ENCODE measurements around the gene ZNF423. TPM values are rescaled to one million over a fixed set of nuclear protein-coding genes. Genes with fewer than 3 reads are reported as not detected.

The ZNF423 gene
- polyA plus RNA-seq, 1 of the 3 experiments (the other 2 are of a cell fraction): 1.2 TPM

DNA sequence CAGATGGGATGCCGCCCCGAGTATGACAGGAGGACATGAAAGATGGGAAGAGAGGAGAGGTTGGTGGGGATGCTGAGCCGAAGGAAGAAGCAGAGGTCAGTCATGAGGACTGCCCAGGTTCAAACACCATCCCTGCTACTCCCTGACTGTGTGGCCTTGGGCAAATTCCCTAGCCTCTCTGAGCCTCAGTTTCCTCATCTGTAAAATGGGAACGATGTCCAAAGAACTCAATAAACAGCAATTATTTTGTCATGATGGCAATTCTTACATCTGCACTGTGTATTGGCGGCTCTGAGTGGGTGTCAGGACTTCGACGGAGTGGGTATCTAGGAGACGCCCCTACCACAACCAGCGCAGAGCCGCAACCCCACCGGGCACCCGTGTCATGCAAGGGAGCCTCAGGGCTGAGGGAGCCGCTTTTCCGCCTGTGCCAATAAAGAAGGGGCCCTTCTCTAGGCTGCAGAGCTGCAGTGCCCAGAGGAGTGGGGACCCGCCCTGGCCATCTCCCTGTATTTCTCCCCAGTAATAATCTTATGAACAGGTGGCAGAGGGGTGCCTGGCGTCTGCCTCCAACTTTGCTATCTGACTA, 173.2 kb downstream of the ZNF423 start:
- POLR2A ChIA-PET: no interaction called here
- no peak overlapping the region for H3K4me3 ChIP-seq (ENCODE audit: low read depth in 2 of 2, low read length in 1 of 2)
- TF ChIP-seq, protein P1, sequence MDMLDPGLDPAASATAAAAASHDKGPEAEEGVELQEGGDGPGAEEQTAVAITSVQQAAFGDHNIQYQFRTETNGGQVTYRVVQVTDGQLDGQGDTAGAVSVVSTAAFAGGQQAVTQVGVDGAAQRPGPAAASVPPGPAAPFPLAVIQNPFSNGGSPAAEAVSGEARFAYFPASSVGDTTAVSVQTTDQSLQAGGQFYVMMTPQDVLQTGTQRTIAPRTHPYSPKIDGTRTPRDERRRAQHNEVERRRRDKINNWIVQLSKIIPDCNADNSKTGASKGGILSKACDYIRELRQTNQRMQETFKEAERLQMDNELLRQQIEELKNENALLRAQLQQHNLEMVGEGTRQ (IDR thresholded peaks at IDR 0.05; ENCODE audit: borderline replicate concordance, low read depth, low read length): no peak
- TF ChIP-seq, protein P2, sequence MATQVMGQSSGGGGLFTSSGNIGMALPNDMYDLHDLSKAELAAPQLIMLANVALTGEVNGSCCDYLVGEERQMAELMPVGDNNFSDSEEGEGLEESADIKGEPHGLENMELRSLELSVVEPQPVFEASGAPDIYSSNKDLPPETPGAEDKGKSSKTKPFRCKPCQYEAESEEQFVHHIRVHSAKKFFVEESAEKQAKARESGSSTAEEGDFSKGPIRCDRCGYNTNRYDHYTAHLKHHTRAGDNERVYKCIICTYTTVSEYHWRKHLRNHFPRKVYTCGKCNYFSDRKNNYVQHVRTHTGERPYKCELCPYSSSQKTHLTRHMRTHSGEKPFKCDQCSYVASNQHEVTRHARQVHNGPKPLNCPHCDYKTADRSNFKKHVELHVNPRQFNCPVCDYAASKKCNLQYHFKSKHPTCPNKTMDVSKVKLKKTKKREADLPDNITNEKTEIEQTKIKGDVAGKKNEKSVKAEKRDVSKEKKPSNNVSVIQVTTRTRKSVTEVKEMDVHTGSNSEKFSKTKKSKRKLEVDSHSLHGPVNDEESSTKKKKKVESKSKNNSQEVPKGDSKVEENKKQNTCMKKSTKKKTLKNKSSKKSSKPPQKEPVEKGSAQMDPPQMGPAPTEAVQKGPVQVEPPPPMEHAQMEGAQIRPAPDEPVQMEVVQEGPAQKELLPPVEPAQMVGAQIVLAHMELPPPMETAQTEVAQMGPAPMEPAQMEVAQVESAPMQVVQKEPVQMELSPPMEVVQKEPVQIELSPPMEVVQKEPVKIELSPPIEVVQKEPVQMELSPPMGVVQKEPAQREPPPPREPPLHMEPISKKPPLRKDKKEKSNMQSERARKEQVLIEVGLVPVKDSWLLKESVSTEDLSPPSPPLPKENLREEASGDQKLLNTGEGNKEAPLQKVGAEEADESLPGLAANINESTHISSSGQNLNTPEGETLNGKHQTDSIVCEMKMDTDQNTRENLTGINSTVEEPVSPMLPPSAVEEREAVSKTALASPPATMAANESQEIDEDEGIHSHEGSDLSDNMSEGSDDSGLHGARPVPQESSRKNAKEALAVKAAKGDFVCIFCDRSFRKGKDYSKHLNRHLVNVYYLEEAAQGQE (IDR thresholded peaks at IDR 0.05; ENCODE audit: low read depth, low read length): no peak
- TF ChIP-seq CHD2 (IDR thresholded peaks at IDR 0.05; ENCODE audit: low read length, partially characterized antibody): no peak
- no peak for TF ChIP-seq EP300 (IDR thresholded peaks at IDR 0.05; ENCODE audit: borderline replicate concordance in 1 of 2, low read depth in 1 of 2, low read length in 1 of 2)
- no peak for TF ChIP-seq RFX5 (IDR thresholded peaks at IDR 0.05; ENCODE audit: low read length)
- TF ChIP-seq, protein P3, sequence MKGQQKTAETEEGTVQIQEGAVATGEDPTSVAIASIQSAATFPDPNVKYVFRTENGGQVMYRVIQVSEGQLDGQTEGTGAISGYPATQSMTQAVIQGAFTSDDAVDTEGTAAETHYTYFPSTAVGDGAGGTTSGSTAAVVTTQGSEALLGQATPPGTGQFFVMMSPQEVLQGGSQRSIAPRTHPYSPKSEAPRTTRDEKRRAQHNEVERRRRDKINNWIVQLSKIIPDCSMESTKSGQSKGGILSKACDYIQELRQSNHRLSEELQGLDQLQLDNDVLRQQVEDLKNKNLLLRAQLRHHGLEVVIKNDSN (IDR thresholded peaks at IDR 0.05; ENCODE audit: borderline replicate concordance, low read depth): no peak
- TF ChIP-seq RCOR1 (IDR thresholded peaks at IDR 0.05; ENCODE audit: low read length): no peak
- TF ChIP-seq TAF1 (IDR thresholded peaks at IDR 0.05; ENCODE audit: borderline replicate concordance, low read depth, low read length): no peak
- no peak for TF ChIP-seq RAD21 (IDR thresholded peaks at IDR 0.05; ENCODE audit: low read length)
- TF ChIP-seq GATA2 (CRISPR knock-in tag; IDR thresholded peaks at IDR 0.05): no peak
- no peak for TF ChIP-seq NRF1 (IDR thresholded peaks at IDR 0.05; ENCODE audit: low read depth, low read length)
- TF ChIP-seq, protein P4, sequence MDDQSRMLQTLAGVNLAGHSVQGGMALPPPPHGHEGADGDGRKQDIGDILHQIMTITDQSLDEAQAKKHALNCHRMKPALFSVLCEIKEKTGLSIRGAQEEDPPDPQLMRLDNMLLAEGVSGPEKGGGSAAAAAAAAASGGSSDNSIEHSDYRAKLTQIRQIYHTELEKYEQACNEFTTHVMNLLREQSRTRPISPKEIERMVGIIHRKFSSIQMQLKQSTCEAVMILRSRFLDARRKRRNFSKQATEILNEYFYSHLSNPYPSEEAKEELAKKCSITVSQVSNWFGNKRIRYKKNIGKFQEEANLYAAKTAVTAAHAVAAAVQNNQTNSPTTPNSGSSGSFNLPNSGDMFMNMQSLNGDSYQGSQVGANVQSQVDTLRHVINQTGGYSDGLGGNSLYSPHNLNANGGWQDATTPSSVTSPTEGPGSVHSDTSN (IDR thresholded peaks at IDR 0.05): no peak
- no peak for TF ChIP-seq POLR2AphosphoS5 (IDR thresholded peaks at IDR 0.05; ENCODE audit: low read depth, low read length)
- no peak for TF ChIP-seq FOXM1 (IDR thresholded peaks at IDR 0.05; ENCODE audit: low read depth)
- TF ChIP-seq EZH2phosphoT487 (IDR thresholded peaks at IDR 0.05; ENCODE audit: borderline replicate concordance, low read depth): no peak
- TF ChIP-seq FOXJ3 (CRISPR knock-in tag; IDR thresholded peaks at IDR 0.05): no peak
- no peak for TF ChIP-seq NFIC (IDR thresholded peaks at IDR 0.05; ENCODE audit: borderline replicate concordance)
- no peak for TF ChIP-seq YY1 (IDR thresholded peaks at IDR 0.05; ENCODE audit: low read depth)

More for the DNA sequence above, 173.2 kb downstream of the ZNF423 start:
- Histone ChIP-seq H4K20me1 (ENCODE audit: insufficient read depth) (no peaks in the 10 kb centered on the region), H3K9me3 (no peaks in the 10 kb centered on the region), H3K27me3 (ENCODE audit: insufficient read depth) (no peaks in the 10 kb centered on the region), H3K79me2 (ENCODE audit: insufficient read depth) (no peaks in the 10 kb centered on the region), H3K4me2 (no peak overlapping the region), H3K9me2 (no peaks in the 10 kb centered on the region), H3K36me3 (replicated peaks in 1 of 2; ENCODE audit: control insufficient read depth in 1 of 2, insufficient read depth in 2 of 2, low read length in 1 of 2) (no peaks in the 10 kb centered on the region), H2AFZ (ENCODE audit: low read depth) (no peak overlapping the region), H3K4me1 (ENCODE audit: control insufficient read depth in 1 of 2, insufficient read depth in 2 of 2, low read depth in 1 of 2, low read length in 1 of 2) (peaks cover 0 to 13% of the 10 kb centered on the region in 2 experiments; a peak in 1 of 4 replicates), H3K27ac (ENCODE audit: low read depth in 2 of 2, low read length in 1 of 2) (no peak overlapping the region), H3K9ac (no peak overlapping the region), H3F3A (replicated peaks; ENCODE audit: insufficient read depth) (no peaks in the 10 kb centered on the region)
- CTCF ChIA-PET: no interaction called here
- no peak for DNase-seq
- 56% methylated on average over 8 of the region's 16 CpGs for WGBS (ENCODE audit: low lambda C conversion rate)
